NCI-H774 (cell line): ENCODE results near the gene MACROD2.

Experiments used
- DNase-seq: peaks from one replicate; lab custom pipeline; 2025; lab: John Stamatoyannopoulos, UW

The MACROD2 gene

GRCh38 chr20:15675813-15676484, 1680.6 kb downstream of the MACROD2 start:
- no peak for DNase-seq

- no peak for DNase-seq
Observed at GRCh38 chr20:15676815-15677214, 1681.5 kb downstream of the MACROD2 start.

GRCh38 chr20:15682690-15683089, 1687.4 kb downstream of the MACROD2 start:
- no peak for DNase-seq

- DNase-seq, result no peak
Observed at GRCh38 chr20:15692570-15692969, 1697.3 kb downstream of the MACROD2 start.

- DNase-seq, result no peak
Observed at GRCh38 chr20:15699431-15700146, 1704.3 kb downstream of the MACROD2 start.

- DNase-seq, result no peak
Observed at GRCh38 chr20:15700147-15700765, 1704.9 kb downstream of the MACROD2 start.

GRCh38 chr20:15702161-15702560, 1706.8 kb downstream of the MACROD2 start:
- DNase-seq, result no peak

- no peak for DNase-seq
Observed at GRCh38 chr20:15703171-15703911, 1708.0 kb downstream of the MACROD2 start.

GRCh38 chr20:15705975-15706374, 1710.7 kb downstream of the MACROD2 start:
- DNase-seq, result no peak

- no peak for DNase-seq
Observed at GRCh38 chr20:15706719-15707118, 1711.4 kb downstream of the MACROD2 start.

GRCh38 chr20:15708984-15709598, 1713.8 kb downstream of the MACROD2 start:
- DNase-seq, result no peak

GRCh38 chr20:15710636-15711035, 1715.3 kb downstream of the MACROD2 start:
- no peak for DNase-seq

- no peak for DNase-seq
Observed at GRCh38 chr20:15711177-15711576, 1715.9 kb downstream of the MACROD2 start.

GRCh38 chr20:15716256-15716655, 1720.9 kb downstream of the MACROD2 start:
- no peak for DNase-seq

- no peak for DNase-seq
Observed at GRCh38 chr20:15726416-15726815, 1731.1 kb downstream of the MACROD2 start.

GRCh38 chr20:15734052-15734451, 1738.7 kb downstream of the MACROD2 start:
- DNase-seq, result no peak

GRCh38 chr20:15739035-15739434, 1743.7 kb downstream of the MACROD2 start:
- DNase-seq, result no peak

GRCh38 chr20:15740046-15740775, 1744.9 kb downstream of the MACROD2 start:
- no peak for DNase-seq

GRCh38 chr20:15742087-15742486, 1746.8 kb downstream of the MACROD2 start:
- DNase-seq, result no peak

GRCh38 chr20:15742627-15743026, 1747.3 kb downstream of the MACROD2 start:
- DNase-seq, result no peak

GRCh38 chr20:15756002-15756753, 1760.9 kb downstream of the MACROD2 start:
- DNase-seq, result peak; percentile 40
